ENCODE measurements around the gene SIPA1L3. TPM values are rescaled to one million over a fixed set of nuclear protein-coding genes. Genes with fewer than 3 reads are reported as not detected.

SIPA1L3 gene
- total and polyA plus RNA-seq, 12 donors = 2.8 to 24.2 (median 12.3) TPM

- H3K36me3 ChIP-seq = no peaks in the 10 kb centered on the region
- H3K9me3 ChIP-seq = no peaks in the 10 kb centered on the region
- H3K27ac ChIP-seq = no peak overlapping the region
- no peak for DNase-seq
- intact Hi-C loops (cut with DNase I) = loop anchor here in 6 of 10 donors (5.0 to 10.0 kb wide), 5 partner anchors 92 to 340 kb away; partner anchors contain the start of genes SIPA1L3 (in 1 of the 6) and WDR87 (in 1 of the 6)
- H3K4me3 ChIP-seq = no peak overlapping the region
- TF ChIP-seq, protein P1, sequence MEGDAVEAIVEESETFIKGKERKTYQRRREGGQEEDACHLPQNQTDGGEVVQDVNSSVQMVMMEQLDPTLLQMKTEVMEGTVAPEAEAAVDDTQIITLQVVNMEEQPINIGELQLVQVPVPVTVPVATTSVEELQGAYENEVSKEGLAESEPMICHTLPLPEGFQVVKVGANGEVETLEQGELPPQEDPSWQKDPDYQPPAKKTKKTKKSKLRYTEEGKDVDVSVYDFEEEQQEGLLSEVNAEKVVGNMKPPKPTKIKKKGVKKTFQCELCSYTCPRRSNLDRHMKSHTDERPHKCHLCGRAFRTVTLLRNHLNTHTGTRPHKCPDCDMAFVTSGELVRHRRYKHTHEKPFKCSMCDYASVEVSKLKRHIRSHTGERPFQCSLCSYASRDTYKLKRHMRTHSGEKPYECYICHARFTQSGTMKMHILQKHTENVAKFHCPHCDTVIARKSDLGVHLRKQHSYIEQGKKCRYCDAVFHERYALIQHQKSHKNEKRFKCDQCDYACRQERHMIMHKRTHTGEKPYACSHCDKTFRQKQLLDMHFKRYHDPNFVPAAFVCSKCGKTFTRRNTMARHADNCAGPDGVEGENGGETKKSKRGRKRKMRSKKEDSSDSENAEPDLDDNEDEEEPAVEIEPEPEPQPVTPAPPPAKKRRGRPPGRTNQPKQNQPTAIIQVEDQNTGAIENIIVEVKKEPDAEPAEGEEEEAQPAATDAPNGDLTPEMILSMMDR (IDR thresholded peaks at IDR 0.05) = no peak
- H3K27me3 ChIP-seq = peaks cover 0 to 32% (median 19%) of the 10 kb centered on the region in 7 donors
- no peak for ATAC-seq
- 85 to 92% methylated on average over 4 of the region's 4 CpGs for WGBS, 2 donors
- H3K4me1 ChIP-seq = peaks cover 0 to 1% (median 0%) of the 10 kb centered on the region in 9 donors
Observed at GRCh38 chr19:38234615-38235014, 327.6 kb downstream of the SIPA1L3 start.

GRCh38 chr19:38239816-38240215, 332.8 kb downstream of the SIPA1L3 start:
- peak overlapping the region in 2 of 10 donors; percentile 4 to 28 for H3K27ac ChIP-seq
- intact Hi-C loops (cut with DNase I) = loop anchor here in 3 of 10 donors (5.0 to 10.0 kb wide), 3 partner anchors 92 to 345 kb away; partner anchors contain the start of genes SIPA1L3 (in 1 of the 3) and WDR87 (in 1 of the 3)
- no peaks in the 10 kb centered on the region for H3K27me3 ChIP-seq
- H3K9me3 ChIP-seq = no peaks in the 10 kb centered on the region
- WGBS, 2 donors = 61 to 72% methylated on average over 8 of the region's 8 CpGs
- H3K4me3 ChIP-seq = no peak overlapping the region
- H3K36me3 ChIP-seq = no peaks in the 10 kb centered on the region
- no peak for ATAC-seq
- TF ChIP-seq, protein P1 (IDR thresholded peaks at IDR 0.05) = no peak
- peaks cover 0 to 24% (median 5%) of the 10 kb centered on the region in 9 donors for H3K4me1 ChIP-seq
- DNase-seq = no peak

- DNase-seq (no peak), ATAC-seq (no peak)
- Histone ChIP-seq H3K4me3 (peak overlapping the region in 5 of 10 donors; percentile 21 to 45 (median 38)), H3K27ac (no peak overlapping the region), H3K9me3 (no peaks in the 10 kb centered on the region), H3K4me1 (peaks cover 0 to 59% (median 11%) of the 10 kb centered on the region in 9 donors), H3K27me3 (no peaks in the 10 kb centered on the region), H3K36me3 (peaks cover 0 to under 1% (median 0%) of the 10 kb centered on the region in 9 donors)
- intact Hi-C loops (cut with DNase I) = loop anchor here in 4 of 10 donors (1.0 to 5.0 kb wide), 3 partner anchors 89 to 92 kb away; partner anchors contain the start of gene CATSPERG (in 2 of the 4)
- WGBS, 2 donors = 67 to 68% methylated on average over 15 of the region's 15 CpGs
- TF ChIP-seq, protein P1 (IDR thresholded peaks at IDR 0.05) = no peak
Observed at GRCh38 chr19:38243279-38243673, 336.3 kb downstream of the SIPA1L3 start.

DNA sequence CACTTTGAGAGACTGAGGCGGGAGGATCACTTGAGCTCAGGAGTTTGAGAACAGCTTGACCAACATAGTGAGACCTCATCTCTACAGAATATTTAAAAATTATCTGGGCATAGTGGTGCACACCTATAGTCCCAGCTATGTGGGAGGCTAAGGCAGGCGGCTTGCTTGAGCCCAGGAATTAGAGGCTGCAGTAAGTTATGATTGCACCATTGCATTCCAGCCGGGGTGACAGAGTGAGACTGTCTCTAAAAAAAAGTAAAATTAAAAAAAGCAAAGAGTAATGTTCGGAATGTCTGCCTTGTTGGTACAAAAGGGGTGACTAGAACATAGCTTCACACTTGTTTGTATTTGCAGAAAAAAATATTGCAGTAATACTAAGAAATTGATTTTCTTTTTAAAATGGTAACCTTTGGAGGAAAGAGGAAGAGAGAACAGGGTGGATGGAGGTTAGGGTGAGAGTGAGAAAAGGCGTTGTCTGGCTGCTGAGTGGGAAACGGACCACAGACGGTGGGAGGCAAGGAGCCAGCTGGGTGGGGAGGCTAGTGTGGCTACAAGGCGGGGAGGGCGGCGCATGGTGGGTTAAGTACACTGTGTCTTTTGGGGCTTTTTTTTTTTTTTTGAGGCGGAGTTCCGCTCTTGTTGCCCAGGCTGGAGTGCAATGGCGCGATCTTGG, 339.0 kb downstream of the SIPA1L3 start:
- H3K9me3 ChIP-seq = no peaks in the 10 kb centered on the region
- H3K27me3 ChIP-seq = no peaks in the 10 kb centered on the region
- ATAC-seq (peak in 1 of 8 donors; percentile 35), DNase-seq (no peak)
- no peak overlapping the region for H3K4me3 ChIP-seq
- 66 to 77% methylated on average over 12 to 14 of the region's 14 CpGs for WGBS, 2 donors
- peaks cover 0 to 5% (median 0%) of the 10 kb centered on the region in 9 donors for H3K36me3 ChIP-seq
- peaks cover 0 to 75% (median 20%) of the 10 kb centered on the region in 9 donors for H3K4me1 ChIP-seq
- intact Hi-C loops (cut with DNase I) = loop anchor here in 3 of 10 donors (2.0 kb wide), 2 partner anchors 87 to 89 kb away; partner anchors contain the start of gene CATSPERG (in 2 of the 3)
- peak overlapping the region in 4 of 10 donors; percentile 8 to 63 (median 56) for H3K27ac ChIP-seq
- TF ChIP-seq, protein P1 (IDR thresholded peaks at IDR 0.05) = no peak
